GM18907 (cell line): ENCODE results near the gene CIAO2B.
A peak's percentile ranks its signal among the peaks of the same experiment; 100 is the strongest.
"Not testable (repeated sequence)": the region's sequence is repeated elsewhere in the genome, so short reads cannot be mapped to it uniquely, and the experiment has no call there.

ENCODE experiments used
- ATAC-seq: cut with Tn5 transposase; IDR thresholded peaks from one replicate; pipeline ENCODE4 v1.9.1; 2021; ENCODE audit warnings: mild to moderate bottlenecking, moderate library complexity; ENCODE audit not compliant: unreplicated experiment

CIAO2B gene

GRCh38 chr16:66956154-66956457, 21.9 kb upstream of the CIAO2B start:
- not testable (repeated sequence) for ATAC-seq

GRCh38 chr16:66955363-66956153, 21.4 kb upstream of the CIAO2B start:
- not testable (repeated sequence) for ATAC-seq

GRCh38 chr16:66954097-66954659, 20.0 kb upstream of the CIAO2B start:
- ATAC-seq, result peak; percentile 55

GRCh38 chr16:66953462-66954096, 19.4 kb upstream of the CIAO2B start:
- ATAC-seq, result no peak

GRCh38 chr16:66952430-66953110, 18.4 kb upstream of the CIAO2B start:
- ATAC-seq, result no peak

- no peak for ATAC-seq
These were observed 17.0 kb upstream of the CIAO2B start for GRCh38 chr16:66950971-66951790.

GRCh38 chr16:66950437-66950836, 16.2 kb upstream of the CIAO2B start:
- ATAC-seq, result no peak

- no peak for ATAC-seq
These were observed 15.3 kb upstream of the CIAO2B start for GRCh38 chr16:66949472-66949871.

- no peak for ATAC-seq
These were observed 14.6 kb upstream of the CIAO2B start for GRCh38 chr16:66948837-66949225.

GRCh38 chr16:66948134-66948836, 14.1 kb upstream of the CIAO2B start:
- no peak for ATAC-seq

- ATAC-seq, result peak; percentile 67
These were observed 13.3 kb upstream of the CIAO2B start for GRCh38 chr16:66947302-66948065.

- ATAC-seq, result no peak
These were observed 12.7 kb upstream of the CIAO2B start for GRCh38 chr16:66946974-66947301.

- ATAC-seq, result no peak
These were observed 12.3 kb upstream of the CIAO2B start for GRCh38 chr16:66946541-66946940.

- ATAC-seq, result no peak
These were observed 11.7 kb upstream of the CIAO2B start for GRCh38 chr16:66945939-66946338.

GRCh38 chr16:66944971-66945370, 10.8 kb upstream of the CIAO2B start:
- ATAC-seq, result not testable (repeated sequence)

- ATAC-seq, result no peak
These were observed 9.8 kb upstream of the CIAO2B start for GRCh38 chr16:66944054-66944441.

GRCh38 chr16:66943426-66944053, 9.3 kb upstream of the CIAO2B start:
- ATAC-seq, result no peak

- ATAC-seq, result no peak
These were observed 8.8 kb upstream of the CIAO2B start for GRCh38 chr16:66942981-66943380.

- ATAC-seq, result no peak
These were observed 6.0 kb upstream of the CIAO2B start for GRCh38 chr16:66940236-66940635.
